ENCODE measurements around the gene DAB2. TPM values are rescaled to one million over a fixed set of nuclear protein-coding genes. Genes with fewer than 3 reads are reported as not detected.

DAB2 gene
- not detected for polyA plus RNA-seq (2012; ENCODE audit: insufficient read depth, insufficient read length, low read depth)

DNA sequence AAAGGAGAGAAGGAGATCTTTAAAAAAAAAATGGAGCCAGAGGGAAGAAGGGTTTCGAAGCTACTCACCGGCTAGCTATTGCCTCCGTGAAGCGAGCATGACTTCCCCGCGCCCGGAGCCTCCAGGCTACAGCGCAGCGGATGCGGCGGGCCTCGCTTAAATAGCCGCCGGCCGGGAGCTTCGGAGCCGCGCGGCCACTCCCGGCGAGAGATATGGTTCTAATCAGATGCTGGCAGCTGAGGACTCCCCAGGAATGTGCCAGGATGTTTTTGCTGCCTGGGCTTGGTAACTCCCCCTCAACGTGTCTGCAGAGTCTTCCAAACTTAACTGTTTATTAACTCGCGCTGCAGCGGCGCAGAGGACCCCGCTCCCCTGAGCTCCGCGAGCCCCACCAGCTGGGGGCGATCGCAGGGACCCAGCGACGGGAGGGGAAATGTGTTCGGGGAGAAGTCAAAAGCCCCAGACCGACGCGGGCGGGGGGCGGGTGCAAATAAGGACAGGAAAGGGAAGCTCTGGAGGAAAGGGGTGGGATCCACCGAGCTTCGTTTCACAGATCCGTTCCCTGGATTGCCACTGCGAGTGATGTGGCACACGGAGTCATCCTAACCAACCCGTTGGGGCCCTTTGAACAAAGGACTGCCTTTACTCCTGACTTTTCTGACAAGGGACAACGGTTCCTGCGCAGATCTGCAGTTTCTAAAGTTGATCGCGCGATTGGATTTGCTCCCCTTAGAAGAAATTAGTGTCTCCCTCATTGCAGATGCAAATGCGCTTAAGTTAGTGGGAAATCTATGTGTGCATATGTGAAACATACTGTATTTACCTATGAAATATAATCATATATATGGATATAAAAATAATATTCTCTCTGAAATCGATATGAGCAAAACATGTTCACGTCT lies at the start of gene DAB2:
Gene DAB2, minus strand, starts transcription at position 245 of the 902 bp plus-strand sequence. CDS start 30,660 bp downstream, outside the sequence.
- Histone ChIP-seq H3K36me3 (no peaks in the 10 kb centered on the region), H3K4me1 (no peaks in the 10 kb centered on the region), H3K27me3 (peaks cover 44% of the 10 kb centered on the region), H3K9me3 (no peaks in the 10 kb centered on the region), H3K4me3 (ENCODE audit: low read depth, low read length) (peak within 1 kb of the TSS; percentile 29)
- TF ChIP-seq, protein P1, sequence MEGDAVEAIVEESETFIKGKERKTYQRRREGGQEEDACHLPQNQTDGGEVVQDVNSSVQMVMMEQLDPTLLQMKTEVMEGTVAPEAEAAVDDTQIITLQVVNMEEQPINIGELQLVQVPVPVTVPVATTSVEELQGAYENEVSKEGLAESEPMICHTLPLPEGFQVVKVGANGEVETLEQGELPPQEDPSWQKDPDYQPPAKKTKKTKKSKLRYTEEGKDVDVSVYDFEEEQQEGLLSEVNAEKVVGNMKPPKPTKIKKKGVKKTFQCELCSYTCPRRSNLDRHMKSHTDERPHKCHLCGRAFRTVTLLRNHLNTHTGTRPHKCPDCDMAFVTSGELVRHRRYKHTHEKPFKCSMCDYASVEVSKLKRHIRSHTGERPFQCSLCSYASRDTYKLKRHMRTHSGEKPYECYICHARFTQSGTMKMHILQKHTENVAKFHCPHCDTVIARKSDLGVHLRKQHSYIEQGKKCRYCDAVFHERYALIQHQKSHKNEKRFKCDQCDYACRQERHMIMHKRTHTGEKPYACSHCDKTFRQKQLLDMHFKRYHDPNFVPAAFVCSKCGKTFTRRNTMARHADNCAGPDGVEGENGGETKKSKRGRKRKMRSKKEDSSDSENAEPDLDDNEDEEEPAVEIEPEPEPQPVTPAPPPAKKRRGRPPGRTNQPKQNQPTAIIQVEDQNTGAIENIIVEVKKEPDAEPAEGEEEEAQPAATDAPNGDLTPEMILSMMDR (IDR thresholded peaks at IDR 0.05; ENCODE audit: low read depth, low read length), result peak; percentile 20
- peak; percentile 30 for DNase-seq

DNA sequence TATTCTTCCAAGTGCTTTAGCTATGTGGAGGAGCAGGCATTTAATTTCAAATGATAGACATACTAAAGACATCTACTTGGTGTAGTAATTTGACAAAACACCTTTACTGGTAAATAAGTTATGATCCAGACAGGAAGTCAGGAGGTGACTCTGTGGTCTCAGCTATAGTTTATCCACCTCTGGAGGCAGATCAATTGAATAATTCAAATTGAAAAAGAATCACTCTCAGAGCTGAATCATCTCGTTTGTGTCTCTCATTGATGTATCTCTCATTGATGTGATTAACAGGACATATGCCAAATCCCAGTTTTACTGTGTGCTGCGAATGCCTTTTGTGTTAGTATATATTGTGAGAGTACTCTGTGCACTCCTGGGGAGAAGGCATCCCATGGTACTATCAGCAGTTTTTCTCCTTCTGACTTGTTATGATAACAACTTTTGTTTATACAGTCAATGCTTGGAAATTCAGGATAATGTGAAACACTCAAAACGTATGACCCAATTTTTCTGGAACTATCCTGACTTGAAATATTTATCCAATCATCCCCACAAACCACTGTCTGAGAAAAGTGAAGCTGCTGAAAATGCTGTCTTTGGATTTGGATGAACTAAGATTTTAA lies 48.5 kb upstream of the DAB2 start:
- no peaks in the 10 kb centered on the region for H3K27me3 ChIP-seq
- no peaks in the 10 kb centered on the region for H3K4me1 ChIP-seq
- H3K9me3 ChIP-seq, result no peaks in the 10 kb centered on the region
- H3K36me3 ChIP-seq, result no peaks in the 10 kb centered on the region
- DNase-seq, result no peak
- H3K4me3 ChIP-seq (ENCODE audit: low read depth, low read length), result no peak overlapping the region
- TF ChIP-seq, protein P1 (IDR thresholded peaks at IDR 0.05; ENCODE audit: low read depth, low read length), result no peak

DNA sequence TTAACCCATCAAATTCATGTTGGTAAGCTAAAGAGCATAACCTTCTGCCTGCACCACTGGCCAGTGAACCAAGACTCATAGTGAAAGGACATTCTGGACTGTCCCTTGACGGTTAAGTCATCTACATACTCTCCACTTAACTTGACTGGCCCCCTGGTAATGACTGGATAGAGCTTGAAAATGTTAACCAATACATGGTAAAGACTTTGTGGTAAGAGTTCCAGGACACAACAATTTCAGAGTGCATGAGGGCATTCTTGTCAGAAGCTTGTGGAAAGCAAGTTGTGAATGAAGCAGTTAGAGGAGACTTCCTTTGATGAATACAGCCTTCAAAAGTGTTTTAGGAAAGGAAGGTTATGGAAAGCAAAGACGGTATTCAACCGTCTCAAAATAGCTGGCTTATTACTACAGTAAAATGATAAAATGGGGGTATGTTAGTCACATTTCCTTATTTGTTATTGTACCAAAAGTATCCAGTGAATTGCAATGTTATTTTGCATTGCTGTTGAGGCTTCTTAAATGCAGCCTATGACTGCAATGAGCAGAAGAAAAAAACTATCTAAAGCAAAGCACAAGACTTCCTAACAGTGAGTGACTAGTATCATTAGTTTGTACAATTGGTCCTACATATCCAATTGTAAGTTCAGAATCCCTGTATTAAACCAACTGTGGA lies 47.2 kb upstream of the DAB2 start:
- no peak overlapping the region for H3K4me3 ChIP-seq (ENCODE audit: low read depth, low read length)
- TF ChIP-seq, protein P1 (IDR thresholded peaks at IDR 0.05; ENCODE audit: low read depth, low read length), result no peak
- no peaks in the 10 kb centered on the region for H3K9me3 ChIP-seq
- DNase-seq, result no peak
- H3K4me1 ChIP-seq, result no peaks in the 10 kb centered on the region
- no peaks in the 10 kb centered on the region for H3K36me3 ChIP-seq
- H3K27me3 ChIP-seq, result no peaks in the 10 kb centered on the region

DNA sequence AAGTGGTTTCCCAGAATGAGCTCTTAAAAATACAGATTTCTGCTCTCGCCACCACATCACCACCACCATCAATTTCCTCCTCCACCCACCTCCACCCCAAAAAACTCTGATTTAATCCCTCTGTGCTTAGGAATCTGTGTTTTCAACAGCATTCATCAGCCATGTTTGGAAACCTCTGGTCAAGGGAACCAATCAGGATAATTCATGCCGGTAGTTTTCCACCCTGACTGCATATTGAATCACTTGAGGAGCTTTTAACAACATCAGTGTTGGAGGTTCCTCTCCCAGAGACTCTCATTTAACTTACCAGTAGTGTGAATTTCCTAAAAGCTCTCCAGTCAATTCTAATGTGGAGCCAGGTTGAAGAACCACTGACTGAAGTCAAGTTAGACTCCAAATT lies 46.0 kb upstream of the DAB2 start:
- Histone ChIP-seq H3K27me3 (no peaks in the 10 kb centered on the region), H3K9me3 (no peaks in the 10 kb centered on the region), H3K4me3 (ENCODE audit: low read depth, low read length) (no peak overlapping the region), H3K36me3 (no peaks in the 10 kb centered on the region), H3K4me1 (no peaks in the 10 kb centered on the region)
- TF ChIP-seq, protein P1 (IDR thresholded peaks at IDR 0.05; ENCODE audit: low read depth, low read length), result no peak
- DNase-seq, result no peak

DNA sequence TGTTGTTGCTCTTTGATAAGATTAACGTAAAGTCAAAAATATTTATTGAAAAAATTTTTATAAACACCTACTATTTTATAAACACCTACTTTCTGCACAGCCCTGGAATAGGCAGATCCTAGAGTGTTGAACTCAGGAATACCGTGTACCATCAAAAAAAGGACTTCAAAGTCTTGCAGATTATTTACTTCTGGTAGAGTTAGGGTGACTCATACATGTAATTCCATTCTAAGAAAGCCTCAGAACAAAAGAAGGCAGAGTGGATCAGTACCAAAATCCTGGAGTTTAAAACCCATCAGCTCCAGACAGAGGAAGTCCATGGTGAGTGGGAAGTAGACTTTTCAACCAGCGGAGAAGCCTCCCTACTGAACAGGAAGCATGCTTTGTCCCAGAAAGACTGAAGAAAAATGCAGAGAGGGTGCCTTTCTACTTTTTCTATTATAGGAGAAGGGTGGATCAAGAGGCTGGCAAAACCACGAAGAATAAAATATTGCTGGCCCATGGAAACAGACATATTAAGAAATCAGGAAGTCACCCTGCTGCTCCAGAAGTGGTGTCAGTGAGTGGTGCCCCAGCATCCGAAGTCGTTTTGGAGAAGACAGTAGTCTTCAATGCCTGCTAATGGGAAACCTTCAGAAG lies 45.1 kb upstream of the DAB2 start:
- H3K27me3 ChIP-seq, result no peaks in the 10 kb centered on the region
- no peaks in the 10 kb centered on the region for H3K9me3 ChIP-seq
- no peaks in the 10 kb centered on the region for H3K4me1 ChIP-seq
- no peak overlapping the region for H3K4me3 ChIP-seq (ENCODE audit: low read depth, low read length)
- DNase-seq, result no peak
- TF ChIP-seq, protein P1 (IDR thresholded peaks at IDR 0.05; ENCODE audit: low read depth, low read length), result no peak
- H3K36me3 ChIP-seq, result no peaks in the 10 kb centered on the region

Data from BE2C (cell line).